Neuronal stem cell (in vitro differentiated cells): ENCODE results near the gene MEP1B.

Source experiments
- DNase-seq: peaks from one replicate; pipeline ENCODE4 v3.0.0-alpha.2; 2013; ENCODE audit warnings: low spot score
- H2AFZ ChIP-seq: one replicate; pipeline ENCODE4 v1.6.1; 2013; ENCODE audit warnings: mild to moderate bottlenecking, low read length, inconsistent platforms
- H2AK5ac ChIP-seq: 2 replicates; pipeline ENCODE4 v1.6.1; 2013; ENCODE audit warnings: low read depth, mild to moderate bottlenecking, inconsistent platforms, low read length, moderate library complexity, mixed read lengths
- H2BK120ac ChIP-seq: 2 replicates; pipeline ENCODE4 v1.6.1; 2013; ENCODE audit warnings: low read depth, mild to moderate bottlenecking, inconsistent platforms, low read length, moderate library complexity, mixed read lengths
- H2BK12ac ChIP-seq: one replicate; pipeline ENCODE4 v1.6.1; 2013; ENCODE audit warnings: low read length, inconsistent platforms
- H2BK15ac ChIP-seq: 2 replicates; pipeline ENCODE4 v1.6.1; 2013; ENCODE audit warnings: mild to moderate bottlenecking, low read length, inconsistent platforms, mixed read lengths
- H2BK5ac ChIP-seq: one replicate; pipeline ENCODE4 v1.6.1; 2013; ENCODE audit warnings: inconsistent platforms, mild to moderate bottlenecking, low read length, moderate library complexity
- H3K14ac ChIP-seq: one replicate; pipeline ENCODE4 v1.6.1; 2013; ENCODE audit warnings: low read length, inconsistent platforms
- H3K18ac ChIP-seq: 2 replicates; pipeline ENCODE4 v1.6.1; 2013; ENCODE audit warnings: low read length, inconsistent platforms
- H3K23ac ChIP-seq: 2 replicates; pipeline ENCODE4 v1.6.1; 2013; ENCODE audit warnings: low read depth, mild to moderate bottlenecking, mixed read lengths, low read length, inconsistent platforms; ENCODE audit not compliant: poor library complexity
- H3K27ac ChIP-seq: replicated peaks from 3 replicates; pipeline ENCODE4 v1.5.1; 2013; ENCODE audit warnings: low read length, inconsistent platforms
- H3K27me3 ChIP-seq, 3 experiments: 2 replicates each; pipeline ENCODE4 v1.6.1; 2013; ENCODE audit warnings: low read length in 3 of 3, mild to moderate bottlenecking in 2 of 3, inconsistent platforms in 1 of 3, low read depth in 1 of 3, mixed read lengths in 1 of 3, moderate library complexity in 1 of 3; ENCODE audit not compliant: control insufficient read depth in 3 of 3, insufficient read depth in 3 of 3
- H3K36me3 ChIP-seq, 2 donors: replicated peaks in 1 of 2; 2 replicates each; pipeline ENCODE4 v1.6.1; 2013; ENCODE audit warnings: low read length in 2 of 2; ENCODE audit not compliant: control insufficient read depth in 2 of 2, insufficient read depth in 2 of 2
- H3K4ac ChIP-seq: 2 replicates; pipeline ENCODE4 v1.6.1; 2013; ENCODE audit warnings: inconsistent platforms, mild to moderate bottlenecking, low read length, moderate library complexity
- H3K4me1 ChIP-seq, 2 donors: 1 replicate in 1 of 2; 2 replicates in 1 of 2; pipeline ENCODE4 v1.6.1; 2013; ENCODE audit warnings: low read length in 2 of 2, low read depth in 1 of 2; ENCODE audit not compliant: control insufficient read depth in 2 of 2, insufficient read depth in 1 of 2
- H3K4me2 ChIP-seq: one replicate; pipeline ENCODE4 v1.6.1; 2013; ENCODE audit warnings: mild to moderate bottlenecking, low read length, inconsistent platforms; ENCODE audit not compliant: insufficient read depth, poor library complexity, severe bottlenecking
- H3K4me3 ChIP-seq, 2 donors: 2 replicates each; pipeline ENCODE4 v1.5.1; 2013; ENCODE audit warnings: low read length in 2 of 2, mild to moderate bottlenecking in 2 of 2, inconsistent platforms in 1 of 2, moderate library complexity in 1 of 2
- H3K79me1 ChIP-seq: one replicate; pipeline ENCODE4 v1.6.1; 2013; ENCODE audit warnings: low read depth, mild to moderate bottlenecking, inconsistent platforms, low read length, moderate library complexity
- H3K9ac ChIP-seq: one replicate; pipeline ENCODE4 v1.6.1; 2013; ENCODE audit warnings: mild to moderate bottlenecking, low read depth, low read length, inconsistent platforms; ENCODE audit not compliant: poor library complexity
- H3K9me3 ChIP-seq, 2 donors: replicated peaks in 1 of 2; 2 replicates each; pipeline versions ENCODE3 to v1.6.1; 2013; ENCODE audit warnings: low read length in 2 of 2, mild to moderate bottlenecking in 2 of 2, inconsistent platforms in 1 of 2, low read depth in 1 of 2, mixed read lengths in 1 of 2, moderate library complexity in 1 of 2; ENCODE audit not compliant: control insufficient read depth in 2 of 2, insufficient read depth in 1 of 2
- H4K8ac ChIP-seq: one replicate; pipeline ENCODE4 v1.6.1; 2013; ENCODE audit warnings: low read depth, mild to moderate bottlenecking, inconsistent platforms, low read length, moderate library complexity
- H4K91ac ChIP-seq: one replicate; pipeline ENCODE4 v1.6.1; 2013; ENCODE audit warnings: low read length, low read depth, mild to moderate bottlenecking, inconsistent platforms; ENCODE audit not compliant: poor library complexity
- WGBS, 2 donors: extraction: QIAGEN DNeasy Blood & Tissue Kit; methylation state at CpG; one replicate each; pipeline ENCODE4 v1.1.7; 2013; ENCODE audit warnings: missing lambda C conversion rate in 2 of 2, mixed read lengths in 1 of 2; ENCODE audit not compliant: insufficient read length in 2 of 2, insufficient replicate concordance in 1 of 2; ENCODE audit errors: extremely low coverage in 2 of 2; 5-methylcytosine and 5-hydroxymethylcytosine counted together

MEP1B gene

DNA sequence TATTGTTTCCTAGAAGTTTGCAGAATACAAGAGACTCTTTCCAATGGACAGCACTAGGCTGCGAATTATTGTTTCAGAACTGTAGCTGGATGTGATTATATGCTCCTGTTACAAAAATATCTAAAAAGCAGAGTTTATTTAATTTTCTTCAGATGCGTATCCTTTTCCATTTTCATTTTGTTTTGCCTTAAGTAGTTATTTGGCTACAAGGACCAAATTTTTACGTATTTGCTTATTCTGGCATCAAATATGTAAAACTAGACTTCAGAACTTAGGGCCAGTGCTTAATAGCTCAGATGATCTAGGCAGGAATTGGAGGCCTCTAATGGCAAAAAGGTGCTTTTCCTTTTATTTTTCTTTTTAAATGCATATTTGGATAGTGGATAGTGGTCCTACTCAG is 18.7 kb downstream of the MEP1B start:
- Histone ChIP-seq H4K8ac (no peak overlapping the region), H3K14ac (no peak overlapping the region), H3K79me1 (no peaks in the 10 kb centered on the region), H3K4me1 (no peaks in the 10 kb centered on the region), H3K4ac (no peak overlapping the region), H4K91ac (no peak overlapping the region), H3K4me3 (no peak overlapping the region), H2AFZ (no peak overlapping the region), H2AK5ac (no peak overlapping the region), H3K9ac (no peak overlapping the region), H3K18ac (no peak overlapping the region), H2BK5ac (no peak overlapping the region), H3K27me3 (no peaks in the 10 kb centered on the region), H2BK15ac (no peak overlapping the region), H3K4me2 (no peak overlapping the region), H2BK120ac (no peak overlapping the region), H3K36me3 (no peaks in the 10 kb centered on the region), H3K23ac (no peak overlapping the region), H3K27ac (no peak overlapping the region), H3K9me3 (no peaks in the 10 kb centered on the region), H2BK12ac (no peak overlapping the region)
- no peak for DNase-seq
- WGBS, 2 donors, result no CpG with 5 or more reads among the region's 3 CpGs

- Histone ChIP-seq H3K4me2 (no peak overlapping the region), H3K4me1 (no peaks in the 10 kb centered on the region), H3K27ac (no peak overlapping the region), H3K27me3 (no peaks in the 10 kb centered on the region), H2AFZ (no peak overlapping the region), H2BK120ac (no peak overlapping the region), H3K79me1 (no peaks in the 10 kb centered on the region), H4K8ac (no peak overlapping the region), H3K4ac (no peak overlapping the region), H2AK5ac (no peak overlapping the region), H4K91ac (no peak overlapping the region), H2BK12ac (no peak overlapping the region), H3K18ac (no peak overlapping the region), H3K14ac (no peak overlapping the region), H3K23ac (no peak overlapping the region), H3K36me3 (no peaks in the 10 kb centered on the region), H3K9ac (no peak overlapping the region), H3K4me3 (no peak overlapping the region), H2BK5ac (no peak overlapping the region), H3K9me3 (no peaks in the 10 kb centered on the region), H2BK15ac (no peak overlapping the region)
- WGBS, 2 donors, result no CpG with 5 or more reads among the region's 10 CpGs
- no peak for DNase-seq
These were observed 20.0 kb downstream of the MEP1B start for GRCh38 chr18:32209685-32210445.

- no peak overlapping the region for H2BK5ac ChIP-seq
- H4K8ac ChIP-seq, result no peak overlapping the region
- H3K79me1 ChIP-seq, result no peaks in the 10 kb centered on the region
- no peak overlapping the region for H2BK12ac ChIP-seq
- H2AK5ac ChIP-seq, result no peak overlapping the region
- H3K4me1 ChIP-seq, result no peaks in the 10 kb centered on the region
- no peak overlapping the region for H3K4me2 ChIP-seq
- no peaks in the 10 kb centered on the region for H3K27me3 ChIP-seq
- H2BK120ac ChIP-seq, result no peak overlapping the region
- H3K9me3 ChIP-seq, result no peaks in the 10 kb centered on the region
- H4K91ac ChIP-seq, result no peak overlapping the region
- no peak overlapping the region for H2AFZ ChIP-seq
- no peak overlapping the region for H3K14ac ChIP-seq
- WGBS, 2 donors, result no CpG with 5 or more reads among the region's 2 CpGs
- no peak overlapping the region for H2BK15ac ChIP-seq
- no peak overlapping the region for H3K23ac ChIP-seq
- no peak overlapping the region for H3K4ac ChIP-seq
- H3K27ac ChIP-seq, result no peak overlapping the region
- no peak overlapping the region for H3K4me3 ChIP-seq
- DNase-seq, result no peak
- no peak overlapping the region for H3K9ac ChIP-seq
- no peak overlapping the region for H3K18ac ChIP-seq
- no peaks in the 10 kb centered on the region for H3K36me3 ChIP-seq
These were observed 23.9 kb downstream of the MEP1B start for GRCh38 chr18:32213693-32214092.

- H3K4me1 ChIP-seq, result no peaks in the 10 kb centered on the region
- no peaks in the 10 kb centered on the region for H3K27me3 ChIP-seq
- no peak overlapping the region for H2AFZ ChIP-seq
- no peak overlapping the region for H4K8ac ChIP-seq
- no peak overlapping the region for H4K91ac ChIP-seq
- H3K9me3 ChIP-seq, result no peaks in the 10 kb centered on the region
- no peak overlapping the region for H2AK5ac ChIP-seq
- no peak overlapping the region for H3K27ac ChIP-seq
- no peak overlapping the region for H3K4me2 ChIP-seq
- no peak overlapping the region for H2BK5ac ChIP-seq
- WGBS, 2 donors, result no CpG with 5 or more reads among the region's 2 CpGs
- H3K36me3 ChIP-seq, result no peaks in the 10 kb centered on the region
- H2BK120ac ChIP-seq, result no peak overlapping the region
- no peak overlapping the region for H2BK12ac ChIP-seq
- no peak overlapping the region for H3K14ac ChIP-seq
- no peak overlapping the region for H3K4ac ChIP-seq
- H3K23ac ChIP-seq, result no peak overlapping the region
- H3K18ac ChIP-seq, result no peak overlapping the region
- no peak overlapping the region for H3K4me3 ChIP-seq
- H3K79me1 ChIP-seq, result no peaks in the 10 kb centered on the region
- no peak overlapping the region for H2BK15ac ChIP-seq
- DNase-seq, result no peak
- H3K9ac ChIP-seq, result no peak overlapping the region
These were observed 26.6 kb downstream of the MEP1B start for GRCh38 chr18:32216390-32216789.
